HCEC 1CT (cell line): ENCODE results near the gene TRABD.

ENCODE experiments used
- DNase-seq: peaks from one replicate; pipeline ENCODE4 v3.0.0-alpha.2; 2017

Gene TRABD

GRCh38 chr22:50205781-50206569, 20.3 kb downstream of the TRABD start:
- no peak for DNase-seq

DNA sequence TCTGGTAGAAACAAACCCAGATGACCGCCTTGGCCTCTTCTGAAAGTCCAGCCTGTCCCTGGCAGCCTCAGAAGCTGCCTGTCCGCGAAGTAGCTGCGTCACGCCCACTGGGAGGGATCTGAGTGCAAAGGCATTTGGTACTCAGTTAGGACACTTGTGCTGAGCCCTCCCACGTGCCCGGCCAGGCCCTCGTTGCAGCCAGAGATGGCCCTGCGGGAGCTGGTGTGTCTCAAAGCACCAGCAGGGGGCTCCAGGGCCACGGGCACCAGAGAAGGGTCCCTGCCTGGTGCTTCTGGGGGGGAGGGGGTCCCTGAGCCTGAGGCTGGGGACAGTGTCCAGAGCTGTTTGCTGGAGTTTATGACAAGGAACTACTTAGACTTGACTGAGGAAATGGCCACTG, 20.9 kb downstream of the TRABD start:
- DNase-seq, result no peak

DNA sequence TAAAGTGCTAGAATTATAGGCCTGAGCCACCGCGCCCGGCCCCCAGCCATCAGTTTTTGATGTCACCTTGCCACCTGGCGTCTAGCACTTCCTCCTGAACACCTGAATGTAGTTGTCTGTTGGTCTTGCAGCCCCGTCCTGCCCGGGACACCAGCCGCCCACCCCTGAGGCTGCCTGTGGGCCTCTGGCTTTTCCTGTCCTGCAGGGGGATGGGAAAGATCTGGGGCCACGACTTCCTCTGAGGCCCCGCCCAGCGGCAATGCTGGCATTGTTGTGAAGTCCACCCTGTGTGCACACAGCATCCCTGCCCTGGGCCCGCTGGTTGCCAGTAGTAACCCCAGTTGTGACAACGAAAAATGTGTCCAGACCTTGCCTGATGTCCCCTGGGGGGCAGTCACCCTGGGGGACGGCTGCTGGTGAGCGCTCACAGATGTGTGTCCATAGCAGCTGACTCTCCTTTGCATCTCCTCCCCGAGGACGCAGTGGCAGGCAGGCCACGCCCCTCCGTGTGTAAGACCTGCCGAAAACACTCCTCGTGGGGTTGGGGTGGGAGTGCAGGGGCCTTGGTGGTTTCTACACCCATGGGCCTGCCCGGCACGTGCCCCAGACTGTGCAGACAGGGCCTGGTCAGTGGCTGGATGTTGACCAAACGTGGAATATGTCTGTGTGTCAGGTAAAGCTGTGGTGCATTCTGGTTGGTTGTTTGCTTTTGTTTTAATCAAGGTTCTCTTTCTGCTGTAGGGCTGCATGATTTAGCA, 21.8 kb downstream of the TRABD start:
- DNase-seq, result no peak

GRCh38 chr22:50208430-50208938, 22.8 kb downstream of the TRABD start:
- DNase-seq, result no peak

- no peak for DNase-seq
Observed at GRCh38 chr22:50208939-50209892, 23.5 kb downstream of the TRABD start.

- peak; percentile 36 for DNase-seq
Observed at GRCh38 chr22:50209893-50210292, 24.2 kb downstream of the TRABD start.

GRCh38 chr22:50210378-50211139, 24.8 kb downstream of the TRABD start:
- no peak for DNase-seq

GRCh38 chr22:50211147-50211546, 25.4 kb downstream of the TRABD start:
- no peak for DNase-seq

DNA sequence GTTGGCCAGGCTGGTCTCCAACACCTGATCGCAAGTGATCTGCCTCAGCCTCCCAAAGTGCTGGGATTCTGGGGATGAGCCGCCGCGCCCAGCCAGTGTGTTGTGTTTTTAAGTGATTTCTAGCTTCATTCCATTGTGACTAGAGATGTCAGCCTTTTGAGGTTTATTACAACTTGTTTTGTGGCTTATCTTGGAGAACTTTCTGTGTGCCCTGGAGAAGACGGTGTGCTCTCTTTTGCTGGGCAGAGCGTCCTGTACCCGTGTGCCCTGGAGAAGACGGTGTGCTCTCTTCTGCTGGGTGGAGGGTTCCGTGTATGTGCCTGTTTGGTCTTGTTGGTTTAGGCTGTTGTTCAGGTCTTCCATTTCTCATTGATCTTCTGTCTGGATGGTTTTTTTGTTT, 27.6 kb downstream of the TRABD start:
- no peak for DNase-seq

GRCh38 chr22:50215297-50216054, 29.8 kb downstream of the TRABD start:
- DNase-seq, result no peak

DNA sequence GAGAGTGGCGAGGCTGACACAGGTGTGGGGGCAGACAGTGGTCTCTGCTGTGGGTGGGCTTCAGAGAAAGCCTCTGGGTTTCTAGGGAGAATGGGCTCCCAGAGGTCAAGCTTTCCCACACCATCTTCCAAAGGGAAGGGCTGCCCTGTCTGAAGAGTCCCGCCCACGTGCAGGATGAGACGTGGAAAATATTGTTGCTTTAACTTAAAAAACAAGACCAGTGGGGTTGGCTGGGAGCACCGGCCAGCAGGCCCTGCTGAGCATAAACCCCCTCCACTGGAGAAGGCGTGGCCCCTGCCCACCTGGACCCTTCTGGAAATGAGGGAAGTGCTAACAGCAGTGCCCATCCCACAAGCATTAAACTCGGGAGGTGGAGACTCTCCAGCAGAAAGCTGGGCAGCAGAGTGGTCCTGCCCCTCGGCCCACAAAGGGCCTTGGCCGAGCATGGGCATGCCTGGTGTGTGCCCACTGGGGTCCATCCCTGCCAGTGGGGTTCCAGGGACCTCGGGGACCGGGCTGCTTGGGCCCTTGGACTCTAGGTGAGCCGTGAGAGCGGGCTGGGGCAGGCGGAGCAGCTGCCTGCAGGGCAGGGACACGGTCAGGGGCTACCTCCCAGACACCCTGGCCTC, 30.5 kb downstream of the TRABD start:
- no peak for DNase-seq

DNA sequence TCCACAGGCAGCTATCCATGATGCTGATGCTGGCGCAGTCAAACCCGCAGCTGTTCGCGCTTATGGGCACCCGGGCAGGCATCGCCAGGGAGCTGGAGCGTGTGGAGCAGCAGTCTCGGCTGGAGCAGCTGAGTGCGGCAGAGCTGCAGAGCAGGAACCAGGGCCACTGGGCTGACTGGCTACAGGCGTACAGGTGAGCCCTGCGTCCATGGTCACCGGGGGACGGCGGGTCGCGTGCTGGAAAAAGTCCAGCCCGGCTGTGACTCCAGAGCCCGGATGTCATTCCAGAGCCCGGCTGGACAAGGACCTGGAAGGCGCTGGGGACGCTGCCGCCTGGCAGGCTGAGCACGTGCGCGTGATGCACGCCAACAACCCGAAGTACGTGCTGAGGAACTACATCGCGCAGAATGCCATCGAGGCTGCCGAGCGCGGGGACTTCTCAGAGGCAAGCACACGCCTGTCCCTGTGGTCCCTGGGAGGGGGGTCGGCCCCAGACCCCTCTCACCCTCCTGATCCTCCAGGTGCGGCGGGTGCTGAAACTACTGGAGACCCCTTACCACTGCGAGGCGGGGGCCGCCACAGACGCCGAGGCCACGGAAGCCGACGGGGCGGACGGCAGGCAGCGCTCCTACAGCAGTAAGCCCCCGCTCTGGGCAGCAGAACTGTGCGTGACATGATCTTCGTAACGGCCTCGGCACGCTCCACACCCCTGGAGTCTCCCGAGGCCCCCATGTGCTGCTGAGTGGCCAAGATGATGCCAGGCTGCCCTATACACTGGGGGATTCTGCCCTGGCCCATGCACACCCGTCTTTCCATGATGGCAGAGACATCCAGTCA, 31.2 kb downstream of the TRABD start:
- DNase-seq, result no peak

DNA sequence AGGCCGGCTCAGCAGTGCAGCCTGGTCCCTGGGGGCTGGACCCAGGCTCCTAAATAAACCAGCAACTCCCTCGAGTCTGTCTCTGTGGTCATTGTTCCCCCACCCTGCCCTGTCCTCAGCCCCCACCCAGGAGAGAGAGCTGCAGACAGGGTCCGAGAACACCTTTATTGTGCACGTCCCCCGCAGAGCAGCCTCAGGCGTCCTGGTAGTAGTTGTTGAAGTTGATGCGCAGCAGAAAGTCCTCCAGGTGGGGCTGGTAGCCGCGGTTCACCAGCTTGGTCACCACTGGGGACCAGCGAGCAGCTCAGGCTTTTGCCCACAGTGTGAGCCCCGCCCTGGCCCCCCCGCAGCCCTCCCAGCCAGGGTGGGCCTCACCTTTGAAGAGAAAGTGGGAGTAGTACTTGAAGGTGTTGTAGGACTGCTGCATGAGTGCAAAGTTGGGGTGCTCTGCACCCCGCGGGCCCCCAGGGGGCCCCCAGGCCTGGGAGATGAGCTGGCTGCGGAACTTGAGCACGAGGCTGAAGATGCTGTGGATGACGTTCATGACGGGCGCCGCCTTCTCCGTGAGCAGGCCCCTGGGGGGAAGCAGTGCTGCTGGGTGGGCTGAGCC, 31.9 kb downstream of the TRABD start:
- no peak for DNase-seq

- no peak for DNase-seq
Observed at GRCh38 chr22:50218153-50218995, 32.7 kb downstream of the TRABD start.

- DNase-seq, result no peak
Observed at GRCh38 chr22:50218996-50219727, 33.4 kb downstream of the TRABD start.

- no peak for DNase-seq
Observed at GRCh38 chr22:50219800-50220602, 34.3 kb downstream of the TRABD start.
